HepG2 (cell line): ENCODE results near the gene SH2D6. TPM values are rescaled to one million over a fixed set of nuclear protein-coding genes. Genes with fewer than 3 reads are reported as not detected.
A peak's percentile ranks its signal among the peaks of the same experiment; 100 is the strongest.

Experiments
- ATF4 ChIP-seq, 2 experiments: fragments of 450-650 bp in 1 of 2; sonication (generic) in 1 of 2; formaldehyde crosslinking; IDR thresholded peaks; 2 replicates each; pipeline versions ENCODE4 v1.5.0 to v1.8.0; 2020 to 2022; ENCODE audit warnings: mild to moderate bottlenecking in 1 of 2, missing genetic modification reagents in 1 of 2
- BORCS8-MEF2B ChIP-seq: sonication (generic); formaldehyde crosslinking; IDR thresholded peaks from 2 replicates; pipeline ENCODE4 v1.8.0; 2022; ENCODE audit warnings: mild to moderate bottlenecking, missing genetic modification reagents
- BRCA1 ChIP-seq: sonication (generic); formaldehyde crosslinking; IDR thresholded peaks from 2 replicates; pipeline ENCODE4 v1.4.0; 2020; ENCODE audit warnings: missing genetic modification reagents
- CAMTA2 ChIP-seq: sonication (generic); formaldehyde crosslinking; IDR thresholded peaks from 2 replicates; pipeline ENCODE4 v1.4.0; 2020; ENCODE audit warnings: mild to moderate bottlenecking, missing genetic modification reagents, borderline replicate concordance
- CBX5 ChIP-seq: sonication (generic); formaldehyde crosslinking; IDR thresholded peaks from 2 replicates; pipeline ENCODE4 v1.4.0; 2020; ENCODE audit warnings: missing genetic modification reagents, borderline replicate concordance
- ELF3 ChIP-seq: IDR thresholded peaks from 2 replicates; pipeline ENCODE4 v1.6.1; 2016; ENCODE audit warnings: missing genetic modification reagents, missing compliant biosample characterization
- FOXO4 ChIP-seq: sonication (generic); formaldehyde crosslinking; conservative IDR thresholded peaks from 2 replicates; pipeline ENCODE4 v1.8.1; 2023; ENCODE audit warnings: missing genetic modification reagents
- GTF2F1 ChIP-seq: fragments of 150-350 bp; IDR thresholded peaks from 2 replicates; pipeline ENCODE4 v1.6.1; 2014; ENCODE audit warnings: low read length
- HNF4G ChIP-seq, 2 experiments: sonication (generic) in 1 of 2; formaldehyde crosslinking in 1 of 2; IDR thresholded peaks; 2 replicates each; pipeline versions ENCODE4 v1.4.0 to v1.6.1; 2011 to 2020; ENCODE audit warnings: borderline replicate concordance in 2 of 2, low read depth in 2 of 2, mild to moderate bottlenecking in 2 of 2, low read length in 1 of 2, missing genetic modification reagents in 1 of 2, moderate library complexity in 1 of 2
- MAFK ChIP-seq, 2 experiments: IDR thresholded peaks in 1 of 2; conservative IDR thresholded peaks in 1 of 2; 2 replicates each; pipeline ENCODE4 v1.6.1; 2011; ENCODE audit warnings: improper control_type of control experiment in 2 of 2, low read length in 2 of 2
- MYNN ChIP-seq: sonication (generic); formaldehyde crosslinking; IDR thresholded peaks from 2 replicates; pipeline ENCODE4 v1.4.0; 2020; ENCODE audit warnings: mild to moderate bottlenecking, low read depth, missing genetic modification reagents
- RFXANK ChIP-seq: IDR thresholded peaks from 2 replicates; pipeline ENCODE4 v1.6.1; 2016
- ZBTB38 ChIP-seq: sonication (generic); formaldehyde crosslinking; IDR thresholded peaks from 2 replicates; pipeline ENCODE4 v1.5.1; 2020; ENCODE audit warnings: mild to moderate bottlenecking, missing genetic modification reagents
- ZNF282 ChIP-seq: fragments of 450-650 bp; IDR thresholded peaks from 2 replicates; pipeline ENCODE4 v1.6.1; 2018; ENCODE audit not compliant: partially characterized antibody
- ZNF446 ChIP-seq: sonication (generic); formaldehyde crosslinking; IDR thresholded peaks from 2 replicates; pipeline ENCODE4 v1.5.0; 2020; ENCODE audit warnings: mild to moderate bottlenecking, missing genetic modification reagents
- ZNF512 ChIP-seq: sonication (generic); formaldehyde crosslinking; IDR thresholded peaks from 2 replicates; pipeline ENCODE4 v1.4.0; 2020; ENCODE audit warnings: mild to moderate bottlenecking, missing genetic modification reagents
- ZNF670 ChIP-seq: sonication (generic); formaldehyde crosslinking; IDR thresholded peaks from 2 replicates; pipeline ENCODE4 v1.8.0; 2022; ENCODE audit warnings: mild to moderate bottlenecking, missing genetic modification reagents, borderline replicate concordance
- ZNF747 ChIP-seq: sonication (generic); formaldehyde crosslinking; IDR thresholded peaks from 2 replicates; pipeline ENCODE4 v1.8.1; 2023; ENCODE audit warnings: missing genetic modification reagents, mild to moderate bottlenecking, borderline replicate concordance
- polyA plus RNA-seq, 8 experiments: library from polyadenylated mRNA; depleted of rRNA in 3 of 8; stranded (reverse) in 7 of 8; unstranded in 1 of 8; fragments of >200 nt; fragmentation: Illumina TruSeq in 4 of 8; extraction: Trizol in 4 of 8; gene quantifications; 2 replicates each; pipeline versions ENCODE4 v1.2.1 to v1.2.3, GENCODE V29; 2011 to 2016; ENCODE audit warnings: low read depth in 4 of 8, missing spikeins in 1 of 8, mixed read lengths in 1 of 8; ENCODE audit not compliant: insufficient read depth in 1 of 8
- total RNA-seq, 5 experiments: library from RNA; depleted of rRNA; stranded (reverse); fragments of >200 nt; fragmentation: Illumina TruSeq; extraction: Trizol; gene quantifications; 2 replicates each; pipeline ENCODE4 v1.2.3, GENCODE V29; 2016; ENCODE audit warnings: low read depth in 1 of 5
- TF ChIP-seq, protein P1 (sequence below), 2 experiments: sonication (generic) in 1 of 2; formaldehyde crosslinking in 1 of 2; IDR thresholded peaks; 2 replicates each; pipeline versions ENCODE4 v1.5.1 to v1.6.1; 2011 to 2020; ENCODE audit warnings: borderline replicate concordance in 1 of 2, low read depth in 1 of 2, low read length in 1 of 2, mild to moderate bottlenecking in 1 of 2, missing genetic modification reagents in 1 of 2, moderate library complexity in 1 of 2
- TF ChIP-seq, protein P2 (sequence below): sonication (generic); formaldehyde crosslinking; conservative IDR thresholded peaks from 2 replicates; pipeline ENCODE4 v1.4.0; 2020; ENCODE audit warnings: missing genetic modification reagents

The SH2D6 gene
- total and polyA plus RNA-seq, 2 of the 13 experiments (the other 11 are each of a cell fraction or from before 2014, with no cell fraction given) = 0.11 to 0.26 TPM

- TF ChIP-seq ZNF670 (CRISPR knock-in tag) (0 out of 2 replicates have a peak, but pooled peaks have one; percentile 49), CAMTA2 (CRISPR knock-in tag) (no peak), FOXO4 (CRISPR knock-in tag) (no peak), ZNF512 (CRISPR knock-in tag) (no peak), MAFK (conservative IDR thresholded peaks at IDR 0.05 in 1 of 2, IDR thresholded peaks at IDR 0.05 in 1 of 2; ENCODE audit: low read length in 2 of 2) (no peak), CBX5 (CRISPR knock-in tag) (no peak; the same call in 1 of the 2 replicates), RFXANK (CRISPR knock-in tag) (no peak), GTF2F1 (no peak), MYNN (CRISPR knock-in tag) (peak; percentile 28; the same call in 1 of the 2 replicates), ZNF446 (CRISPR knock-in tag) (0 out of 2 replicates have a peak, but pooled peaks have one; percentile 9), ZNF747 (peak; percentile 6; the same call in 1 of the 2 replicates), BORCS8-MEF2B (CRISPR knock-in tag) (no peak), BRCA1 (CRISPR knock-in tag) (no peak), ELF3 (peak; percentile 69), ZBTB38 (no peak), ZNF282 (no peak), HNF4G (IDR thresholded peaks at IDR 0.05; ENCODE audit: borderline replicate concordance, low read depth, low read length) (no peak), HNF4G (CRISPR knock-in tag; IDR thresholded peaks at IDR 0.05; ENCODE audit: borderline replicate concordance, low read depth) (no peak), ATF4 (CRISPR knock-in tag; IDR thresholded peaks at IDR 0.05) (no peak)
- TF ChIP-seq, protein P1, sequence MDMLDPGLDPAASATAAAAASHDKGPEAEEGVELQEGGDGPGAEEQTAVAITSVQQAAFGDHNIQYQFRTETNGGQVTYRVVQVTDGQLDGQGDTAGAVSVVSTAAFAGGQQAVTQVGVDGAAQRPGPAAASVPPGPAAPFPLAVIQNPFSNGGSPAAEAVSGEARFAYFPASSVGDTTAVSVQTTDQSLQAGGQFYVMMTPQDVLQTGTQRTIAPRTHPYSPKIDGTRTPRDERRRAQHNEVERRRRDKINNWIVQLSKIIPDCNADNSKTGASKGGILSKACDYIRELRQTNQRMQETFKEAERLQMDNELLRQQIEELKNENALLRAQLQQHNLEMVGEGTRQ (IDR thresholded peaks at IDR 0.05; ENCODE audit: low read depth, low read length) = no peak
- TF ChIP-seq, protein P1 (CRISPR knock-in tag; IDR thresholded peaks at IDR 0.05; ENCODE audit: borderline replicate concordance) = no peak
- TF ChIP-seq, protein P2, sequence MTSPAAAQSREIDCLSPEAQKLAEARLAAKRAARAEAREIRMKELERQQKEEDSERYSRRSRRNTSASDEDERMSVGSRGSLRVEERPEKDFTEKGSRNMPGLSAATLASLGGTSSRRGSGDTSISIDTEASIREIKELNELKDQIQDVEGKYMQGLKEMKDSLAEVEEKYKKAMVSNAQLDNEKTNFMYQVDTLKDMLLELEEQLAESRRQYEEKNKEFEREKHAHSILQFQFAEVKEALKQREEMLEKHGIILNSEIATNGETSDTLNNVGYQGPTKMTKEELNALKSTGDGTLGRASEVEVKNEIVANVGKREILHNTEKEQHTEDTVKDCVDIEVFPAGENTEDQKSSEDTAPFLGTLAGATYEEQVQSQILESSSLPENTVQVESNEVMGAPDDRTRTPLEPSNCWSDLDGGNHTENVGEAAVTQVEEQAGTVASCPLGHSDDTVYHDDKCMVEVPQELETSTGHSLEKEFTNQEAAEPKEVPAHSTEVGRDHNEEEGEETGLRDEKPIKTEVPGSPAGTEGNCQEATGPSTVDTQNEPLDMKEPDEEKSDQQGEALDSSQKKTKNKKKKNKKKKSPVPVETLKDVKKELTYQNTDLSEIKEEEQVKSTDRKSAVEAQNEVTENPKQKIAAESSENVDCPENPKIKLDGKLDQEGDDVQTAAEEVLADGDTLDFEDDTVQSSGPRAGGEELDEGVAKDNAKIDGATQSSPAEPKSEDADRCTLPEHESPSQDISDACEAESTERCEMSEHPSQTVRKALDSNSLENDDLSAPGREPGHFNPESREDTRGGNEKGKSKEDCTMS (CRISPR knock-in tag) = no peak
Observed at GRCh38 chr2:85419009-85419675, 628 bp downstream of the SH2D6 start (continued).
